ENCODE results near the gene CANT1.

- TF ChIP-seq POLR2A (IDR thresholded peaks at IDR 0.05) (no peak), CTCF (IDR thresholded peaks at IDR 0.05) (no peak)
Observed at GRCh38 chr17:79050551-79050950, 41.0 kb upstream of the CANT1 start.
